Measurements from ENCODE around the gene CETP.

DNA sequence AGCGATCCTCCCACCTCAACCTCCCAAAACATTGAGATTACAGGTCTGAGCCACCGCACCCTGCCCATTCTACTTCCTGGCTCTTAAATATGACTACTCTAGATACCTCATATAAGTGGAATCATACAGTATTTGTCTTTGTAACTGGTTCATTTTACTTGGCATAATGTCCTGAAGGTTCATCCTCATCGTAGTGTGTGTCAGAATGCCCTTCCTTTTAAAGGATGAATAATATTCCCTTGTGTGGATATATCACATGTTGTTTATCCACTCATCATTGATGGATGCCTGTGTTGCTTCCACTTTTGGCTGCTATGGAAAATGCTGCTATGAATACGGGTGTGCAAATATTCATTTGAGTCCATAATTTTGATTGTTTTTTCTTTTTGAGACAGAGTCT lies 5.7 kb upstream of the CETP start:
- TF ChIP-seq CTCF (IDR thresholded peaks at IDR 0.05) (no peak), POLR2A (IDR thresholded peaks at IDR 0.05) (no peak), EP300 (IDR thresholded peaks at IDR 0.05) (no peak), POLR2AphosphoS5 (IDR thresholded peaks at IDR 0.05) (no peak)

Measured in suprapubic skin (tissue), 4 donors.